ENCODE results near the gene THBS2.

The THBS2 gene

GRCh38 chr6:169233181-169233580 lies 20.5 kb downstream of the THBS2 start:
- no peak overlapping the region for H2AFZ ChIP-seq (ENCODE audit: low read length)
- no peak overlapping the region for H3K9ac ChIP-seq (ENCODE audit: low read length)
- H3K9me3 ChIP-seq (ENCODE audit: low read length): no peaks in the 10 kb centered on the region
- H3K36me3 ChIP-seq (ENCODE audit: insufficient read depth, low read length): no peaks in the 10 kb centered on the region
- no peak overlapping the region for H3K4me2 ChIP-seq (ENCODE audit: low read length)
- no peaks in the 10 kb centered on the region for H3K4me1 ChIP-seq (ENCODE audit: insufficient read depth, low read length, severe bottlenecking)
- TF ChIP-seq, protein P1, sequence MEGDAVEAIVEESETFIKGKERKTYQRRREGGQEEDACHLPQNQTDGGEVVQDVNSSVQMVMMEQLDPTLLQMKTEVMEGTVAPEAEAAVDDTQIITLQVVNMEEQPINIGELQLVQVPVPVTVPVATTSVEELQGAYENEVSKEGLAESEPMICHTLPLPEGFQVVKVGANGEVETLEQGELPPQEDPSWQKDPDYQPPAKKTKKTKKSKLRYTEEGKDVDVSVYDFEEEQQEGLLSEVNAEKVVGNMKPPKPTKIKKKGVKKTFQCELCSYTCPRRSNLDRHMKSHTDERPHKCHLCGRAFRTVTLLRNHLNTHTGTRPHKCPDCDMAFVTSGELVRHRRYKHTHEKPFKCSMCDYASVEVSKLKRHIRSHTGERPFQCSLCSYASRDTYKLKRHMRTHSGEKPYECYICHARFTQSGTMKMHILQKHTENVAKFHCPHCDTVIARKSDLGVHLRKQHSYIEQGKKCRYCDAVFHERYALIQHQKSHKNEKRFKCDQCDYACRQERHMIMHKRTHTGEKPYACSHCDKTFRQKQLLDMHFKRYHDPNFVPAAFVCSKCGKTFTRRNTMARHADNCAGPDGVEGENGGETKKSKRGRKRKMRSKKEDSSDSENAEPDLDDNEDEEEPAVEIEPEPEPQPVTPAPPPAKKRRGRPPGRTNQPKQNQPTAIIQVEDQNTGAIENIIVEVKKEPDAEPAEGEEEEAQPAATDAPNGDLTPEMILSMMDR (IDR thresholded peaks at IDR 0.05; ENCODE audit: low read length): no peak
- TF ChIP-seq EZH2 (IDR thresholded peaks at IDR 0.05; ENCODE audit: borderline replicate concordance, low read length): no peak
- no peak overlapping the region for H3K27ac ChIP-seq (ENCODE audit: low read depth, low read length, poor library complexity, severe bottlenecking)
- H3K4me3 ChIP-seq (ENCODE audit: low read depth, low read length, poor library complexity, severe bottlenecking): no peak overlapping the region
- no peaks in the 10 kb centered on the region for H3F3A ChIP-seq (ENCODE audit: insufficient read depth, low read length)
- H3K9me2 ChIP-seq (ENCODE audit: low read depth, low read length): no peaks in the 10 kb centered on the region
- no peaks in the 10 kb centered on the region for H3K79me2 ChIP-seq (ENCODE audit: insufficient read depth, low read length)
- no peaks in the 10 kb centered on the region for H4K20me1 ChIP-seq (ENCODE audit: insufficient read depth, low read length)
- no peaks in the 10 kb centered on the region for H3K27me3 ChIP-seq (ENCODE audit: insufficient read depth, low read length)

GRCh38 chr6:169232507-169232931 lies 21.1 kb downstream of the THBS2 start:
- Histone ChIP-seq H3K9ac (ENCODE audit: low read length) (no peak overlapping the region), H2AFZ (ENCODE audit: low read length) (no peak overlapping the region), H3K27me3 (ENCODE audit: insufficient read depth, low read length) (no peaks in the 10 kb centered on the region), H3K4me2 (ENCODE audit: low read length) (no peak overlapping the region), H3K79me2 (ENCODE audit: insufficient read depth, low read length) (no peaks in the 10 kb centered on the region), H3K9me2 (ENCODE audit: low read depth, low read length) (no peaks in the 10 kb centered on the region), H3K9me3 (ENCODE audit: low read length) (no peaks in the 10 kb centered on the region), H3K27ac (ENCODE audit: low read depth, low read length, poor library complexity, severe bottlenecking) (no peak overlapping the region), H3K4me1 (ENCODE audit: insufficient read depth, low read length, severe bottlenecking) (no peaks in the 10 kb centered on the region), H4K20me1 (ENCODE audit: insufficient read depth, low read length) (no peaks in the 10 kb centered on the region), H3F3A (ENCODE audit: insufficient read depth, low read length) (no peaks in the 10 kb centered on the region), H3K4me3 (ENCODE audit: low read depth, low read length, poor library complexity, severe bottlenecking) (no peak overlapping the region), H3K36me3 (ENCODE audit: insufficient read depth, low read length) (no peaks in the 10 kb centered on the region)
- no peak for TF ChIP-seq EZH2 (IDR thresholded peaks at IDR 0.05; ENCODE audit: borderline replicate concordance, low read length)
- TF ChIP-seq, protein P1 (IDR thresholded peaks at IDR 0.05; ENCODE audit: low read length): no peak

DNA sequence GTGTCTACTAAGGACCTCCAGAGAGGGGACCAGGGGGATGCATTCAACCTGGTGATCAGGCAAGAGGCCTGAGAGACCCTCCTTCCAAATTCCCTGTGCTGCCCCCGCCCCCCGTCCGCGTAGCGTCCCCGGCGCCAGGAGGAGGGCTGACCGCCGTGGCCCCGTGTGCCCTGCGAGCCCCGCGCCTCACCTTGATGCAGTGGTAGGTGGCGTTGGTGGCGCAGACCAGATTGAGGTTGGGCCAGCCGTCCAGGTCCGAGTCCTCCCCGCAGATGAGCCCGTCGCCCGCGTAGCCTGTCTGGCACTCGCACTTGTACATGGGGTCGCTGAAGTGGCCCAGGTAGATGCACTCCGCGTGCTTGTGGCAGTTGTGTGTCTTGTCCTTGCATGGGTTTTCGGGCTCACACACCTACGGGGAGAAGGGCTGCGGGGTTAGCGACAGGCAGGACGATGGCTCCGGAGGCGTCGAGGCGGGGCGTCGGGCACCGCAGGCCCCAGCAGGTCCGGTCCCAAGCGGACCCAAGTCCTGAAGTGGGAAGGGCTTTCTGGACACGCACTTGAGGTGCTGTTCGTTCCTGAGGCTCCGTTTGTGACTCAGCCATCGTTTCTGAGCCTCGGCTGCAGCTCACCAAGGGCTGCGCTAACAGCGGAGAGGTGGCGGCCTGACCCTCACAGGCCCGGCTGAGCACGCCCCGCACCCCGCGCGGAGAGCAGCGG lies 21.7 kb downstream of the THBS2 start:
- Histone ChIP-seq H2AFZ (ENCODE audit: low read length) (no peak overlapping the region), H3K27me3 (ENCODE audit: insufficient read depth, low read length) (no peaks in the 10 kb centered on the region), H3K9me2 (ENCODE audit: low read depth, low read length) (no peaks in the 10 kb centered on the region), H3K9ac (ENCODE audit: low read length) (no peak overlapping the region), H3K9me3 (ENCODE audit: low read length) (no peaks in the 10 kb centered on the region), H3F3A (ENCODE audit: insufficient read depth, low read length) (no peaks in the 10 kb centered on the region), H3K36me3 (ENCODE audit: insufficient read depth, low read length) (no peaks in the 10 kb centered on the region), H3K4me1 (ENCODE audit: insufficient read depth, low read length, severe bottlenecking) (no peaks in the 10 kb centered on the region), H3K79me2 (ENCODE audit: insufficient read depth, low read length) (no peaks in the 10 kb centered on the region), H3K4me2 (ENCODE audit: low read length) (no peak overlapping the region), H3K27ac (ENCODE audit: low read depth, low read length, poor library complexity, severe bottlenecking) (no peak overlapping the region), H4K20me1 (ENCODE audit: insufficient read depth, low read length) (no peaks in the 10 kb centered on the region), H3K4me3 (ENCODE audit: low read depth, low read length, poor library complexity, severe bottlenecking) (no peak overlapping the region)
- TF ChIP-seq, protein P1 (IDR thresholded peaks at IDR 0.05; ENCODE audit: low read length): no peak
- no peak for TF ChIP-seq EZH2 (IDR thresholded peaks at IDR 0.05; ENCODE audit: borderline replicate concordance, low read length)

Measured in OCI-LY1 (cell line).